T47D (cell line): ENCODE data around the gene PEX10.

Experiments
- DNase-seq, 2 experiments: peaks; one replicate each; pipeline versions ENCODE4 v3.0.0 to v3.0.0-alpha.2; 2011 to 2012; ENCODE audit warnings: low read depth in 1 of 2, low spot score in 1 of 2
- JUND ChIP-seq: IDR thresholded peaks from 2 replicates; pipeline ENCODE4 v1.6.1; 2012; ENCODE audit warnings: low read depth
- in situ Hi-C: cut with HindIII; loops from 2 replicates; pipeline ENCODE4 v1.10.0; 2016; ENCODE audit warnings: low sequenced_read_pairs, low pct_unique_long_range_greater_than_20kb

The PEX10 gene

DNA sequence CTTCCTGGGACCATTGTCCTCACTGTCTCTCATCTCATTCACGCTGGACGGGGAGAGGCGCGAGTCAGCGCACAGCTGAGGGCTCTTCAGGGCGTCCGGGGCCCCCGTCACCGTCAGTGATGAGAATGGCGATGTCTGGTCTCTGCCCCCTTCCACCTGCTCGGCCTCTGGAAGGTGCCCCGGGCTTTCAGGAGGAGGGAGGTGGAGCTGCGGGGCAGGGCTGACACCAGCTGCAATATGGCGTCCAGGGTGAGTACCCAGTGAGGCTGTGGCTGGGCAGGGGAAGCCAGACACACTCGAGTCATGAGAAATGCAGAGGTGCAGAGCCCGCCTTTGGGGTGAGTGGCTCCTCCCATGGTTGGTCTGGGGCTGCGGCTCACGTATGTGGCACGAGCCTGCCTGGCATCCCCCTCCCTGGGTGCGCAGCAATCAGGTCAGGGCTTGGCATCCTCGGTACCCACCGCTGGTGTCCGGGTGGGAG is 36.1 kb downstream of the PEX10 start:
- DNase-seq: no peak
- in situ Hi-C loops: no loop called here
- TF ChIP-seq JUND: no peak

DNA sequence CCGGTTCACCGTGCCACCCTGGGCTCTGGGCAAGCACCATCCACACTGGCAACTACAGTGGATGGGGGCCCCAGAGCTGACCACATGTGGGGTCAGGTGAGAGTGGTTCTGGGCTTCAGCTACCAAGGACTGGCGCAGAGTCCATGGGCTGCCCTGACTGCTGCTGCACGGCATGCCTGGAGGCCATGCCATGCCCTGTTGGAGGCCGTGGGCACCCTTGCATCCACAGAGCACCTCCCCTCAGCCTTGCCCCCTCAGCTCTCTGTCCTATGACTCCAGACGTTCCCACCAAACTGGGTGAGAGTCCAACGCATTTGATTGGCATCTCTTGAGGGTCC is 36.5 kb downstream of the PEX10 start:
- TF ChIP-seq JUND: no peak
- DNase-seq: no peak
- in situ Hi-C loops: no loop called here

DNA sequence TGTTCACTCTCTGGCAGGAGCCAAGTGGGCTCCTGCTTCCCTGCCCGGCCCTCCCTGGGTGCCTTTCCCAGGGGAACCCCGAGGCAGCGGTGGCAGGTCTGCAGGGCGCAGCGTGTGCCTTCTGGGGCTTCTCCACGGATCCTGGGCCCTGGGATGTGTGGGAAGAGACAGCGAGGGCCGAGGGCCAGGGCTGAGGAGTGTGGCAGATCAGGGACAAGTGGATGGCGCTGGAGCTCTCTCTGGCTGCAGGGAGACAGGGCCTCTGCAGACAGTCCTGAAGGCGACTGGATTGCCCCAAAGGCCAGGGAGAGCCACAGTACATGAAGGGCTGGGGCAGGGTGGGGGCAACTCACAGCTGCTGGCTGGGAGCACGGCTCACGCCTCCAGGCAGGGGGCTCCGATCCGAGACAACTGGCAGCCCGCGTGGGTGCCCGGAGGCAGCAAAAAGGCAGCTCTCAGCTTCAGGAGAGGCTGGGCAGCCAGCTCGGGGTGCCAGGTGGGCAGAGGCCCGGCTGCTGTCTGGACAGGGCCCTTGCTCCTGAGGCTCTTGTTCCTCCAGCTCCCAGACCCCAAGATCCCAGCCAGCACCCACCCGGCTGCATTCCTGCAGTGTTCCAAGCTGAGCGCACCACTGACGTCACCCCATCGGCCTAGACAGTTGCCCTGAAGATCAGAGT is 37.0 kb downstream of the PEX10 start:
- no peak for TF ChIP-seq JUND
- no peak for DNase-seq
- in situ Hi-C loops: no loop called here

DNA sequence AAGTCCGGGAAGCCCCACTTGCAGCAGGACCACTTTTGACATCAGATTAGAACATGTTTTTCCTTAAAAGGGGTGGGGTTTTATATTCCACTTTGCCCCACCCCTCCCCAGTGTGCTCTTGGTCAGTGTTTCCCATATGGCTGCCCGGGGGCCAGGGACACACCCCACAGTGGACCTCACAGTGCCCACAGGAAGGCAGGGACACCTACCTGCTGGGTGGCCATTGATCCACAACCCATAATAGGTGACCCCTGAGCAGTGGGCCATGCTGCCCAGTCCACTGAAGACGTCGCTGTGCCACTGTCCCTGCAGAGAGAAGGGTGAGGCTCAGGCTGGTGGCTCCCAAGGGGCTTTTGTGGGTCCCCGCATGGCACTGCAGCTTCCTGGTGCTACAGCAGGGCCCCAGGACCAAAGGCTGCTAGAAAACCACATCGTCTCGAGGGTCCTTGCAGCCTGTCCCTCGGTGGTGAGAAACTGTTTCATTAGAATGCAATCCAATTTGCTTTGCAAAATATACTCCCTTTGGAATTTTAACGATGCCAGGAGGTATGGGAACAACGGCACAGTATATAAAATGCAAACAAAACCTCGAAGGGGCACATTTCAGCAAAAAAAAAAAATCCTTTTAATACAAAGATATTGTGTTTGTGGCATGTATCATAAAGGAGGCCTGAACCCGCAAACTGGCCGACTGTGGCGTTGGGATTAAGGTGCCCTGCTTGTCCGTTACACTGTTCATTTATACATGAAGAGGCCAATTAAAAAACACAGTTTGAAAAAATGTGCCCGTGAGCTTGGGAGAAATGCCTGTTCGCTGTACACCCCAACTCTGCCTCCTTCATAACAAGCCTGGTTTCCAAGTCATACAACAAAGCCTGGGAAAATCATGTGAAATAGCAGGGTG is 37.9 kb downstream of the PEX10 start:
- DNase-seq: no peak
- in situ Hi-C loops: no loop called here
- TF ChIP-seq JUND: no peak

DNA sequence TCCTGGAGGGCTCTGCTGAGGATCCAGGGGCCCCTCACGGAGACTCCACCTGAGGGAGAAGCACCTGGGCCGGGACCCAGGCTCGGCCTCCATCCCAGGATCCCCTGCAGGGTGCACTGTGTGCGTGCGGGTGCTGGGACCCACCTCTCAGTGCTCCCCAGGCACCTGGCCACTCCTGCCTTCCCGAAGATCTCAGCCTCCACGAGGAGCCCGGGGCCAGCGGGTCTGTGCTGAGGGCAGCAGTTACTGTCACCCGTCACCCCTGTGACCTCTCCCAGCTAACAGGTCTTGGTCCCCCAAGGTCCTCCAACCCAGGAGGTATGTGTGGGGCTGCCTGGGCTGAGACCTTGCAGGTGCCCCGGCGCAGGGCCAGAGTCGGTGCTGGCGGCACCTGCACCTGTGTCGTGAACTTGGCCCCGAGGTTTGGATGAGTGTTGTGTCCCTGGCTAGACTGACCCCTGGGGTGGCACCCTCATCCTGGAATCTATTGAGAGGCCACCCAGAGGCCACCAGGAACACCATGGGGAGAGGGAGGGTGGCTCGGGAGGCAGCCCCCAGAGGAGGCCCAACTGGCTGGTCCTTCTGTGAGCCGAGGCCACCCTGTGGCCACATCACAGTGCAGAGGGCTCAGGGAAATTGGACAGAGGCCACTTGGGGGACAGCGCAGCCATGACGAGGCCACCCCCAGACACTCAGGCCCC is 38.7 kb downstream of the PEX10 start:
- DNase-seq: no peak
- in situ Hi-C loops: no loop called here
- TF ChIP-seq JUND: no peak

DNA sequence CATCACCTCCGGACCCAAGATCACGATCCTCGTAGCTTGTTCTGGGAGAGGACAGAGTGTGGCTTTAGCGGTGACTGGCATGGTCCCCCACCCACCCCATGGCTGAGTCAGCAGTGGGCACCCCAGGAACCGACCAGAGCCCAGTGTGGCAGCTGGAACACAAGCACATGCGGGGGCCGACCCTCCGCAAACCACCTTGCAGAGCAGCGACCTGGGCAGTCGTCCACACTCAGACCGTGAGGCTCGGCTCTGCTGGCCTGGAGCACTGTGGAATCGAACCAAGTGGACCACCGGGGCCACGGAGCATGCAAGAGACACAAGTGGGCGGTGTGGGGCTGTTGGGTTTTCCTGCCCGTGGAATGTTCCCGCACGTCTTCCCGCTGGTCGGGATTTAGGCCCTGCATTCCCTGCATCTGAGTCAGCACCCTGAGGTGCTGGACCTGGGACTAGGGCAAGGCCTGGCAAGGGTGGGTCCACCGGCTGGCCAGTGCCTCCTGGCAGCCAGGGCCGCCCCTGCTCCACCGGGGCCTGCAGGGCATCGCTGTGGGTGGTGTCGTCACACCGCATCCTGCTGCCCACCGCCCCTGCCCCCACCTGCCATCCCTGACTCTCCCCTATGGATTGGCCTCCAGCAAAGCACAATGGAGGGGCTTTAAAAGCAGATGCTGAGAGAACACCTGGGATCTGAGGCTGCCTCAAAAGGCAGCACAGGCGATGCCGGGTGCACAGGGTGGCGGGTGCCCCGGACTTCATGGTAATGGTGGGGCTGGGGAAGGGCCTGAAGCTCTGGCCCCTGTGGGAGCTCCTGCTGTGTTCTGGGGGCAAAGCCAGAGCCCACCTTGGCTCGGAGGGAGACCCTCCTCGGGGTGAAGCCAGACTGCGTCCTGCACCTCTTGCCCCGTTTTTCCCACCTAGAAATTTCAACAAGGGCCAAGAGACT is 39.5 kb downstream of the PEX10 start:
- no peak for TF ChIP-seq JUND
- in situ Hi-C loops: no loop called here
- DNase-seq: no peak

DNA sequence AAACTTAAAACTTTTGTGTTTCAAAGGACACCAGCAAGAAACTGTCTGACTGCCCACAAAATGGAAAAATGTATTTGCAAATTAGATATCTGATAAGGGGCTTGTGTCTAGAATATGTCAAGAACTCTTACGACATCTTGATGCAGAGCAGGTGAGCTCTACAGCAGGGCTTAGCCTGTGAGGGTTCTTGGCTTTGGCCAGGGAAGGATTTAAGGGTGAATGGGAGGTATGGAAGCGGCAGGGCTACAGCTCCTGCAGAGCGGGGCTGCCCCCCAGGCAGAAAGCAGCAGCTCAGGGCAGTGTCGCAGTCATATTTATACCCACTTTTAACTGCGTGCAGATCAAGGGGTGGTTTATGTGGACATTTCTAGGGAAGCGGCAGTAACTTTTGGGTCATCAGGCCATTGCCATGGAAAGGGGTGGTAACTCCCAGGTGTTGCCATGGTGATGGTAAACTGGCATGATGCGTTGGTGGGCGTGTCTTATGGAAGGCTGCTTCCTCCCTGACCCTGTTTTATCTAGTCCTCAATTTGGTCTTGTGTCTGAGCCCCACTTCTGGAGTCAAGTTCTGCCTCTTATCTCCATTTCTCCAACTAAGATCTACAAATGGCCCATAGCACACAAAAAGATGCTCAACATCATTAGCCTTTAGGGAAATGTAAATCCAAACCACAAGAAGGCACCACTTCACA is 44.2 kb downstream of the PEX10 start:
- in situ Hi-C loops: no loop called here
- no peak for TF ChIP-seq JUND
- no peak for DNase-seq

DNA sequence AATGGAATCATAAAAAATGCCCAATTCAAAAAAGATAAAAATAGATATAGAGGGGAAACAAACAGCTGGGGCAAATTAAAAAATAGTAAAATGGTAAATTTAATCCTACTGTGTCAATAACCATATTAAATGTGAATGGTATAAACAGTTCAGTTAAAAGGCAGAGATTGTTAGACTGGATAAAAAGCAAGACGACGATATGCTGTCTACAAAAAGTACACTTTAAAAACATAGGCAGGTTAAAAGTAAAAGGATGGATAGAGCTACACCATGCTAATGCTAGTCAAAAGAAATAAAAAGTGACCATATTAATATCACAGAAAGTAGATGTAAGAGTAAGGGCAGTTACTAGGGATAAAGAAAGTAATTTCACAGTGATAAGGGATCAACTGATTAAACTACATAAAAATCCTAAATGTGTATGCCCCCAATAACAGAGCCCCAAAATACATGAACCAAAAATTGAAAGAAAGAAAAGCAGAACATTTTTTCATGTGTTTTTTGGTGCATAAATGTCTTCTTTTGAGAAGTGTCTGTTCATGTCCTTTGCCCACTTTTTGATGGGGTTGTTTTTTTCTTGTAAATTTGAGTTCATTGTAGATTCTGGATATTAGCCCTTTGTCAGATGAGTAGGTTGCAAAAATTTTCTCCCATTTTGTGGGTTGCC is 48.4 kb downstream of the PEX10 start:
- TF ChIP-seq JUND: no peak

DNA sequence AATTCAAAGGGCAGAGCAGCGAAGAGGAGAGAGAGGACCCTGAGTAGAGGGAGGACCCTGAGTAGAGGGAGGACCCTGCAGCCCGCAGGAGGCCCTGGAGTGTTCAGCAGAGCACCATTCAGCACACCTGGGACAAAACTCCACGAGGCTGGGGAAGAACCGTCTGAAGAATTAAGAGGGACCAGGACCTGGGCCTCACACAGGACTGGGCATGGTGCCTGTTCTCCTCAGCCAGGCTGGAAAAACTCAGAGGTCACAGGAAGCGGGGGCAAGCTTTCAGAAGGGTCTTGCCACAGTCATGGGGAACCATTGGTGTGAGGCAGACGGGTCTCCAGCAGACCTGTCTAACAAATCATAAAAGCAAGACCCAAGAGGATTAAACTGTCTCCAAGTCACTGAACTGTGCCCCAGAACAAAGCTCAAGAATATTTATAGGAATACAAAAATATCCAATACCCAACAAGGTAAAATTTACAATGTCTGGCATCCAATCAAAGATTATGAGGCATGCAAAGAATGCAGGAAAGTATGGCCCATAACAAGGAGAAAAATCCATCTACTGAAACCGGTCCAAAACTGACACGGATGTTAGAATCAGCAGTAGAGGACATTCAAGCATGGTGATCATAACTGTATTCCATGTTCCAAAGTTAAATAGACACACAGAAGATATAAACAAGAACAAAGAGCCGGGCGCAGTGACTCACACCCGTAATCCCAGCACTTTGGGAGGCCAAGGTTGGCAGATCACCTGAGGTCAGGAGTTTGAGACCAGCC is 51.6 kb downstream of the PEX10 start:
- in situ Hi-C loops: no loop called here
- DNase-seq: no peak
- TF ChIP-seq JUND: no peak

More for the DNA sequence above, 48.4 kb downstream of the PEX10 start:
- no peak for DNase-seq
- in situ Hi-C loops: no loop called here
